ENCODE measurements around the gene ZSWIM8. TPM values are rescaled to one million over a fixed set of nuclear protein-coding genes. Genes with fewer than 3 reads are reported as not detected.

ZSWIM8 gene
- total and polyA plus RNA-seq, 2 donors (not counting 1 experiment from before 2014, with no cell fraction given): 110 to 147 TPM

GRCh38 chr10:73773152-73773879 lies 12.1 kb upstream of the ZSWIM8 start:
- H3K27ac Mint-ChIP-seq: peak overlapping the region; percentile 98
- peak overlapping the region; percentile 66 to 94 (median 89) for H3K4me3 ChIP-seq (ENCODE audit: control extremely low read depth in 1 of 5, extremely low read depth in 1 of 5, insufficient read depth in 1 of 5, low read depth in 2 of 5, low read length in 4 of 5)
- ChIA-PET POLR2A (interaction anchor here (1.0 to 2.7 kb wide), 9 partner anchors 8 to 106 kb away, joined by 3 to 24 read pairs (median 6); partner anchors contain the start of genes CHCHD1, SEC24C and ZSWIM8), CTCF (interaction anchor here (1.2 to 3.3 kb wide), 10 partner anchors 10 to 167 kb away, joined by 3 to 35 read pairs (median 4); partner anchors contain the start of genes CHCHD1 and ZSWIM8)
- DNase-seq: no peak
- WGBS (ENCODE audit: insufficient coverage): 10% methylated on average over 28 of the region's 29 CpGs
- no peaks in the 10 kb centered on the region for H3K27me3 Mint-ChIP-seq
- peaks cover 30 to 45% of the 10 kb centered on the region in 2 donors for H3K4me1 ChIP-seq (ENCODE audit: control insufficient read depth in 2 of 2, insufficient read depth in 2 of 2, low read length in 2 of 2)
- H3K36me3 ChIP-seq (replicated peaks in 1 of 2; ENCODE audit: control extremely low read depth in 1 of 2, control insufficient read depth in 1 of 2, extremely low read depth in 1 of 2, insufficient read depth in 2 of 2, low read length in 1 of 2): peaks cover 2 to 47% of the 10 kb centered on the region in 2 experiments
- peak overlapping the region; percentile 95 for H2AFZ ChIP-seq (ENCODE audit: insufficient read depth, low read depth, low read length, poor library complexity, severe bottlenecking)
- intact Hi-C loops (cut with micrococcal nuclease): loop anchor here (2.0 to 5.0 kb wide), 3 partner anchors 105 to 224 kb away; partner anchors contain the start of gene VCL
- H3K4me1 Mint-ChIP-seq: peaks cover 61% of the 10 kb centered on the region
- no peaks in the 10 kb centered on the region for H3K27me3 ChIP-seq (replicated peaks in 1 of 4; ENCODE audit: control extremely low read depth in 1 of 4, control insufficient read depth in 3 of 4, insufficient read depth in 4 of 4, low read length in 3 of 4)
- peaks cover 49% of the 10 kb centered on the region for H3K79me2 ChIP-seq (ENCODE audit: control insufficient read depth, insufficient read depth, low read length)
- H3K27ac ChIP-seq (ENCODE audit: low read length in 2 of 2): peak overlapping the region; percentile 85 to 93
- no peaks in the 10 kb centered on the region for H3K9me3 ChIP-seq (ENCODE audit: control extremely low read depth in 1 of 3, control insufficient read depth in 2 of 3, insufficient read depth in 1 of 3, low read length in 2 of 3)
- no peak for ATAC-seq (ENCODE audit: low read depth)
- H3K9ac ChIP-seq (ENCODE audit: low read length): peak overlapping the region; percentile 90
- H3K4me3 Mint-ChIP-seq: peak overlapping the region; percentile 97
- peak overlapping the region; percentile 84 for H3K4me2 ChIP-seq (replicated peaks; ENCODE audit: low read depth, low read length, poor library complexity, severe bottlenecking)
- TF ChIP-seq CTCF (IDR thresholded peaks at IDR 0.05) (no peak), EZH2 (IDR thresholded peaks at IDR 0.05; ENCODE audit: borderline replicate concordance, insufficient read depth, low read depth, low read length, poor library complexity, severe bottlenecking) (no peak)
- no peaks in the 10 kb centered on the region for H3K9me3 Mint-ChIP-seq (ENCODE audit: insufficient read depth)
- H4K20me1 ChIP-seq (ENCODE audit: control insufficient read depth, insufficient read depth, low read length, poor library complexity, severe bottlenecking): no peaks in the 10 kb centered on the region

GRCh38 chr10:73774637-73775036 lies 10.8 kb upstream of the ZSWIM8 start:
- Histone ChIP-seq H4K20me1 (ENCODE audit: control insufficient read depth, insufficient read depth, low read length, poor library complexity, severe bottlenecking) (no peaks in the 10 kb centered on the region), H3K4me3 (ENCODE audit: control extremely low read depth in 1 of 5, extremely low read depth in 1 of 5, insufficient read depth in 1 of 5, low read depth in 2 of 5, low read length in 4 of 5) (peak overlapping the region in 1 of 5 experiments; percentile 89), H3K4me2 (replicated peaks; ENCODE audit: low read depth, low read length, poor library complexity, severe bottlenecking) (peak overlapping the region; percentile 84), H3K9ac (ENCODE audit: low read length) (peak overlapping the region; percentile 23), H3K9me3 (ENCODE audit: control extremely low read depth in 1 of 3, control insufficient read depth in 2 of 3, insufficient read depth in 1 of 3, low read length in 2 of 3) (no peaks in the 10 kb centered on the region), H3K36me3 (replicated peaks in 1 of 2; ENCODE audit: control extremely low read depth in 1 of 2, control insufficient read depth in 1 of 2, extremely low read depth in 1 of 2, insufficient read depth in 2 of 2, low read length in 1 of 2) (peaks cover 2 to 39% of the 10 kb centered on the region in 2 experiments), H3K4me1 (ENCODE audit: control insufficient read depth in 2 of 2, insufficient read depth in 2 of 2, low read length in 2 of 2) (peaks cover 25 to 32% of the 10 kb centered on the region in 2 donors), H3K27me3 (replicated peaks in 1 of 4; ENCODE audit: control extremely low read depth in 1 of 4, control insufficient read depth in 3 of 4, insufficient read depth in 4 of 4, low read length in 3 of 4) (no peaks in the 10 kb centered on the region), H3K27ac (ENCODE audit: low read length in 2 of 2) (peak overlapping the region in 1 of 2 donors; percentile 25), H2AFZ (ENCODE audit: insufficient read depth, low read depth, low read length, poor library complexity, severe bottlenecking) (no peak overlapping the region), H3K79me2 (ENCODE audit: control insufficient read depth, insufficient read depth, low read length) (peaks cover 56% of the 10 kb centered on the region)
- peaks cover 51% of the 10 kb centered on the region for H3K4me1 Mint-ChIP-seq
- ChIA-PET CTCF (interaction anchor here (1.0 to 3.2 kb wide), 4 partner anchors 60 to 166 kb away, joined by 3 to 10 read pairs (median 6); no protein-coding TSS in a partner anchor), POLR2A (no interaction called here)
- no peak for DNase-seq
- no peaks in the 10 kb centered on the region for H3K9me3 Mint-ChIP-seq (ENCODE audit: insufficient read depth)
- WGBS (ENCODE audit: insufficient coverage): 50% methylated on average over 1 of the region's 5 CpGs
- H3K4me3 Mint-ChIP-seq: peak overlapping the region; percentile 97
- no peaks in the 10 kb centered on the region for H3K27me3 Mint-ChIP-seq
- intact Hi-C loops (cut with micrococcal nuclease): loop anchor here (5.0 kb wide), 2 partner anchors 168 to 223 kb away; partner anchors contain the start of gene VCL
- TF ChIP-seq CTCF (IDR thresholded peaks at IDR 0.05) (no peak), EZH2 (IDR thresholded peaks at IDR 0.05; ENCODE audit: borderline replicate concordance, insufficient read depth, low read depth, low read length, poor library complexity, severe bottlenecking) (no peak)
- no peak for ATAC-seq (ENCODE audit: low read depth)
- peak overlapping the region; percentile 29 for H3K27ac Mint-ChIP-seq

All from B cell (primary cell).